Measurements from ENCODE around the gene PPIL4.
"Not testable (repeated sequence)": the region's sequence is repeated elsewhere in the genome, so short reads cannot be mapped to it uniquely, and the experiment has no call there.

The PPIL4 gene

DNA sequence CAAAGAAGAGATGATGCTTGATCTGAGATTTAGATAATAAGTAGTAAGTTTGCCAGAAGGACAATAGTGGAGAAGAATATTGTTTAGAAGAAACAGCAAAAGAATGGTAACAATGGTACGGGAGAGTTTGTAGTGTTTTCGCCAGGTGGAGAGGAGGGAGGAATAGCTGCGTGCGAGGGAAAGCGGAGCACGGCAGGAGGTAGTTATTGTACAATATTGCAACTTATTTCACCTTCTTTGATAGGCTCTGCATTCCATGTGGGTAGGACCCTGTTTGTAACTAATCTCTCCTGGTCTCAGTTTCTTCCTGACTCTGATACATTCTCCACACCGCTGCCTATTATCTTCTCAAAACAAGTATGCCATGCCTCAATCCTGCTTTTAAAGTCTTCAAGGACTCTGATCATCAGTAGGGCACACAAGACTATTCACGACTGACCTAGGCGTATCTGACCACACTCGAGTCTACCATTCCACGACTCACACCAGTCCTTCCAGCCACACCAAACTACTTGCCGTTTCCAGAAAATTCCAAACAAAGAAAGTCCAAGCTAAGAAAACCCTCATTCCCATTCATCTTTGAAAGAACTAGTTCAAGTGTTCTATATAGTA is 1.1 kb downstream of the PPIL4 start:
- DNase-seq, result no peak

DNA sequence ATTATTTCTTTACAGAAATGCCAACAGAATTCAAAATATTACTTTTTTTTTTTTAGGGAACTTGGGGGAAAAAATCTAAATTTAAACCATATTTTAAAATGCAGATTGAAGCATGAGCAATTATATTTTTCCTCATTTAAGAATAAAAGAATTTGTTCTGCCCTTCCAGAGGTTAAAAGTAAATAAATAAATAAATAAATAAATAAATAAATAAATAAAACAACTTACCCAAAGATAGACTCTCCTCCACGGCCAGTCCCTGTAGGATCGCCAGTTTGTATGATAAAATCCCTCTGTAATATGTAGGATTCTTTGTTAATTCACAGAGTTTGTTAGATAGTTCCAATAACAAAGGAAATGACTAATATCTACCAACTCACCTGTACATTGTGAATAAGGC is 4.7 kb downstream of the PPIL4 start:
- no peak for DNase-seq

DNA sequence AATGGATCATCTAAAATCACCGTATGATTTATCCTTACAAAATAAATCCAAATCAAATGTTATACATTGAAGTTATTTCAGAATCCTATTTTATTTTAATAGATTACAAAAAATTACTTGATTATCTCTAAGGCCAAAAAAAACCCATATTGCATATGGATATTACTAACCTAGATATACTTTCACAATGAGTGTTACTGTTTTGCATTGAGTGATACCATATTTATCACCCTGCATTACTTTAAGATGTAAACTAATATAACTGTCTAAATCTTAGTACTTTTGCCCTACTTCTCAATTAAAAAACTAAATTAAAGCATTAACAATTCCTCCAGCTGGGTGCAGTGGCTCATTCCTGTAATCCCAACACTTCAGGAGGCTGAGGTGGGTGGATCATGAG is 11.1 kb downstream of the PPIL4 start:
- no peak for DNase-seq

DNA sequence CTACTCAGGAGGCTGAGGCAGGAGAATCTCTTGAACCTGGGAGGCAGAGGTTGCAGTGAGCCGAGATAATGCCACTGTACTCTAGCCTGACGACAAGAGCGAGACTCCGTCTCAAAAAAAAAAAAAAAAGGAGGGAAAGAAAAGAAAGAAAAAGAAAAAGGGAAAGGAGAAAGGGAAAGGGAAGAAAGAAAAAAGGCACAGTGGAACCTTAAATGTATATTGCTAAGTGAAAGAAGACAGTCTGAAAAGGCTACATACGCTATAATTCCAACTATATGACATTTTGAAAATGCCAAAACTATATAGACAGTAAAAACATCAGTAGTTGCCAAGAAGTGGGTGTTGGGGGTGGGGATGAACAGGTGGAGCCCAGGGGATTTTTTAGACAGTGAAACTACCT is 16.2 kb downstream of the PPIL4 start:
- no peak for DNase-seq

DNA sequence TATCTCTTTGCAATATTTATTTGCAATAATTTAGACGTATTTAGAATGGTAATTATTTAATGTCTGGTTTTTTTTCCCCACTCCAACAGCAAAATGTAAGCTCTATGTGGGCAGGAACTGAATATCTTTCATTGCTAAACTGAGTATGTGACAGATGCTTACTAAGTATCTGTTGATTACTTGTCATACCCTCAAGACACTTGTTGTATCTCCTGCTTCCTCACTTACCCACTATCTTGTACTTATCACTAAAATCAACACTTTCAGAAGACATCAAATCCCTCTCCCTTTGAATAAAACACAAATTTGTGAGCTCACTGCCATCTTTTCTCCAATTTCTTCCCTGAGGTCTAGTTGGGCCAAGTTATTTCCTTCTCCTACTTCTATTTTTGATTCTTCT is 30.3 kb downstream of the PPIL4 start:
- DNase-seq, result no peak

DNA sequence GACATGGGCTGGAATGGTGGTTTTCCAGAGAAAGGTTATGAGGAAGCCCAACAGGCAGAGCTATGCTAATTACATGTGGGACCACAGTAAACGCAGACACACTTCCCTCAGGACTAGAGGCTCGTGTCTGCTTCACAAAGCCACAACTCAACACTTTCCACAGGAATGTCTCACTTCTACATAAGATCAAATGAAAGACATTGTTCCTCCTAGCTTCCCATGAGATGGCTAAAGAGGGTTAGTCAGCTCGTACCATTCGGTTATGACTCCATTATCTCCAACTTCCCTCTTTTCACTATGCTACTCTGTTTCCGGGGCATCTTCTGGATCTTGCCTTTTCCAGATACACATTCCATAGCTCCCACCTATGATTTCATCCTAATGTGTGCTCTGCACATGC is 31.9 kb downstream of the PPIL4 start:
- DNase-seq, result no peak

DNA sequence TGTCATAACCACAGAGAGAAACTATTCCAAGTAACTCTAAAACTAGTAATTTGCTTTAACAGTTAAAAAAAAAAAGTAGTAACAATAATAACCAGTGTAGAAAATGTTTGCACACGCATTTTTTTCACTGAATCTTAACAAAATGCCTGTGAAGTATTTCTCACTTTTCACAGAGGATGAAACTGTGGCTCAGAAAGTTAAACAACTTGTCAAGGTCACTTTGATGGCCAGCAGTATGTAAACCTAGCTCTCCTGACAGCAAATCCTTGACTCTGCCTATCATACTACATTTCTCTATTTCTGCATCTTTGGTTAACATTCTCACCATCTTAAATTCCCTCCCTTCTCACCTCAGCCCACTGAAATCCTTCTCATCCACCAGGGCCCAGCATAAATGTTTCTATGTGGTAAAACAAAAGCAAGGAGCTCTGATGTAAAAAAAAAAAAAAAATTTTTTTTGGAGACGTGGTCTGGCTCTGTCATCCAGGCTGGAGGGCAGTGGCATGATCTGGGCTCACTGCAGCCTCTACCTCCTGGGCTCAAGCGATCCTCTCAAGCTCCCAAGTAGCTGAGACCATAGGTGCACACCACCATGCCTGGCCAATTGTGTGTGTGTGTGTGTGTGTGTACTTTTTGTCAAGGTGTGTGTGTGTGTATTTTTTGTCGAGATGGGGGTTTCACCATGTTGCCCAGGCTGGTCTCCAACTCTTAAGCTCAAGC is 34.9 kb downstream of the PPIL4 start:
- DNase-seq, result no peak

DNA sequence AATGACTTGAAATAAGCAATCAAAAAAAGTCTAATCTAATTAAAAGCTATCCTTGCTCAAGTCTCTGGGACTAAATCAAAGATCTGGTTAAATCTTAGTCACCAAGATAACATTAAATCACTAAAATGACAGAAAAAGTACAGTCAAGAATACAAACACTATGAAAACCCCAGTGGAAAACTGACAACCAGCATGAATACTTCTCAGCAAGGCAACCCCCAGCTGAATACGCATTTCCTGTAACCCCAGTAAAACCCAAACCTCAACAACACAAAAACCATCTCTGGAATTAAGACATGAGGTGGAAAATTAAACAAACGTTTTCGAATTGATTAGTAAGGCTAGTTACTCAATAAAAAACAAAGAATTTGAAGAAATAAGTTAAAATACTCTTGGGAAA is 37.4 kb downstream of the PPIL4 start:
- no peak for DNase-seq

DNA sequence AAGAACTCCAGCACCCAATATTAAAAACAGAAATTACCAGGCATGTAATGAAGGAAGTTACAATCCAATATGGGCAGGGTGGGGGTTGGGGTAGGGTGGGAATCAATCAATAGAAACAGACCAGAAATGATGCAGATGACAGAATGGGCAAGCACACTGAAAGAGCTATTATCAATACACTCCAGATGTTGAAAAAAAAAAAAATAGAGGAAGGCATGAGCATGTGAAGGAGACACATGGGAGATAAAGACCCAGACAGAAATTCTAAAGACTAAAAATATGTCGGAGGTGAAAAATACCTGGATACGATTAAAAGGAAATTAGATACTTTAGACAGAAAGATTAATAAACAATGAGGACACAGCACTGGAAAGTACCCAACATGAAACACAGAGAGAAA is 42.0 kb downstream of the PPIL4 start:
- no peak for DNase-seq

DNA sequence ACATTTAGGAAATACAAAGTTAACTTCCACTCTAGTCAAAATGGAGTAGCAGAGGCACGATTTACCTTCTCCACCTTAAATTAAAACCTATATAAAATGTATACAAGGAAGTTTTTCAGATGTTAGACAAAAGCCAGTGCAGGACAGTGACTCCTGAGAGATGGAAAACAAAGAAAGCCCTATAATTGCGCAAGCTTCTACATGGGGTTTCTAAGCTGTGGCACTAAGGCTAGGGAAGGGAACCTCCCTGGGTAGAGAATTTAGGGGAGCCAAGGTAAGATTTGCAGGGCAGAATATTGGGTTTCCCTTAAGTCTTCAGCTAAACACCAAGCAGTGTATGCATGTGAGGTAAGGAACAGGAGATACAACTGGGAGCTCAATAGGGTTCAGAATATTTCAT is 42.6 kb downstream of the PPIL4 start:
- no peak for DNase-seq

DNA sequence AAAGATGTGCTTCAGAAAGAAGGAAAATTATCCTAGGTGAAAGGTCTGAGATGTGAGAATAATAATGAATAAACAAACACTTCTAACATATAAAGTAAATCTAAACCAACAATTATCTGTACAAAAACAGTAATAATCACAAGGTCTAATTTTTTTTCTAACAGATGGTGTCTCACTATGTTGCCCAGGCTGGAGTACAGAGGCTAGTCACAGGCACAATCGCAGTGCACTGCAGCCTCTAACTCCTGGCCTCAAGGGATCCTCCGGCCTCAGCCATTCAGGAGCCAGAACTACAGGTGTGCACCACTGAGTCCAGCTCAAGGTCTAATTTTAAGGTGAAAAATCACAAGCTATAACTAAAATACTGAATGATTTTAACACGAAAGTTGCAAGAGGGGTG is 44.1 kb downstream of the PPIL4 start:
- DNase-seq, result no peak

DNA sequence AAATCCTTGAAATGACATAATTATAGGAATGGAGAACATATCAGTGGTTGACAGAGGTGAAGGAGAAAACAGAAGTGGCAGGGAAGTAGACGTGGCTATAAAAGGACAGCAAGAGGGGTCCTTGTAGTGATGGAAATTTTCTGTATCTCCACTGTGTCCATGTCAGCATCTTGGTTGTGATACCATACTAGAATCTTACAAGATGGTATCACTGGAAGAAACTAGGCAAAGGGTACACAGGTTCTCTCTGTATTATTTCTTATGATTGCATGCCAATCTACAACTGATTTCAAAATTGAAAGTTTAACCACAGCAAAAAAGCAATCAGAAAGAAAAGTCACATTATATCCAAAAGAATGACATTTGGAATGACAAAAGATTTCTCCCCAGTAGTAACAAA is 44.6 kb downstream of the PPIL4 start:
- no peak for DNase-seq

DNA sequence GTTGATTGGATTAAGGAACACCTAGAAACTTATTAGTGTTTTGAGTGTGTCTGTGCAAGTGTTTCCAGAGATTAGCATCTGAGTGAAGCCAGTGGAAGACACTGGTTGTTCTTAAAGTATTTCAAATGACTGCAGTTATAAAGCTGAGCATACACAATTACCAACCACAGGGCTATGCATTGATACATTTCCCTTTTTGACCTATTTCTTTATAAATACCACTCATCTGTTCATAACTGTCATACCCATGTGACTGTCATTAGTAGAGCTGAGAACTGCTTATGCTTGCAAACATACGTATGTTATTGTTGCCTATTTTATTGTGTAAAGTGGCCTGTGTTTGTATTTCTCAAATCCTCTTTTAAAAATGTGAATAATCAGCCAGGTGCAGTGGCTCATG is 45.7 kb downstream of the PPIL4 start:
- no peak for DNase-seq

DNA sequence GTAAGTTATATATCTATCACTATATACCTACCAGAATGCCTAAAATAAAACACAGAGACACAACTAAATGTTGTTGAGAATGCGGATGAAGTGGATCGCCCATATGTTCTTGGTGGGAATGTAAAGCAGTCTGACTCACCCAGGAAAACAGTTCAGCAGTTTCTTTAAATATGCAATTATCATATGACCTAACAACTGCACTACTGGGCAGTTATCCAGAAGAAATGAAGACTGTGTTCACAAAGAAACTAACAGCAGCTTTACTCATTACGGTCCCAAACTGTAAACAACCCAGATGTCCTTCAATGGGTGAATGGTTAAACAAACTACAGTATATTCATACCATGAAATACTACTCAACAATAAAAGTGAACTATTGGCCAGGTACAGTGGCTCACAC is 46.8 kb downstream of the PPIL4 start:
- no peak for DNase-seq

DNA sequence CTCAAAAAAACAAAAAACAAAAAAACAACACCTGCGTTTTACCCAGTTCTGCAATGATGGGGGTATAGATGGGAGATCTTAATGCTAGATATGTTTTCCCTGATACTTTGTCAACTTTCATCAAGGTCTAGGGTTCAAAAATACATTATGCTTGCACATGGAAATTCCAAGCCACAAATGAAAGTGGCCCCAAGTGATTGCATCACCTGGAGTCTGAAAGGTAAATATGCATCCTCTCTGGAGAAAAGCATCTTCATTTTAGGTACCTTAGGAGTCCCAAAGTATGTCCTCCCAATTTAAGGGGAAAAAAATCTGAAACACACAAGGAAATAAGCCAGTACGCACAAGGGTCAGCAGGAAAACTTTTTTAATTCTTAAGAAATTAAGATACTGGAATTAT is 48.5 kb downstream of the PPIL4 start:
- DNase-seq, result no peak

DNA sequence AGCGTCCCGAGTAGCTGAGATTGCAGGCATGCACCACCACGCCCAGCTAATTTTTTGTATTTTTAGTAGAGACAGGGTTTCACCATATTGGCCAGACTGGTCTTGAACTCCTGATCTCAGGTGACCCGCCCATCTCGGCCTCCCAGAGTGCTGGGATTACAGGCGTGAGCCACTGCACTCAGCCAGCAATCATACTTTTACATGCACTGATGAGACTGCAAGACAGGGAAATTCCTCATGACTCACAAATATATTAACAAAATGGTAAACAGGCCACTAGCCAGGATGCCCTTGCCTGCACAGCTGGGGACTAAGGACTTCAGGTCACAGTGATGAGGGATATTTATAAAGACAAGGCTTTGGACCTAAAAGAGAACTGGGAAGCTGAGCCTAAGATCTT is 49.2 kb downstream of the PPIL4 start:
- not testable (repeated sequence) for DNase-seq

DNA sequence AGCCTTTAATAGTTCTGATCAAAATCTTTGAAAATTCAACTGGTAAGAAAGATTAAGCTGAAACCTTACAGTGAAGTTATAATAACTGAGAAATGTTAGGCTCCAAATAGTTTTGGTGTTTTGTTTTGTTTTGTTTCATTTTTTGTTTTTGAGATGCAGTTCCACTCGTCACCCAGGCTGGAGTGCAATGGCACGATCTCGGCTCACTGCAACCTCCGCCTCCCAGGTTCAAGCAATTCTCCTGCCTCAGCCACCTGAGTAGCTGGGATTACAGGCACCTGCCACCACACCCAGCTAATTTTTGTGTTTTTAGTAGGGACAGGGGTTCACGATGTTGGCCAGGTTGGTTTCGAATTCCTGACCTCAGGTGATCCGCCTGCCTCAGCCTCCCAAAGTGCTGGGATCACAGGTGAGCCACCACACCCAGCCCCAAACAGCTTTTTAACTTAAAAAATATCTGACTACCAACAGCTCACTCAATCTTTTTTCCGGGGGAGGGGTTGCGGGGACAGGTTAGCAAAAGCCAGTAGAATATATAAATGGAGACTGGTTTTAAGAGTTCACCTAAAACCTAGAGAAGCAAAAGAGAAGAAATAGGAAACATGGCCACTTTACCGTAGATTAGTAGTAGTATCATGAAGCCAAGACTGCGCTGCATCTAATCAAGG is 50.4 kb downstream of the PPIL4 start:
- DNase-seq, result not testable (repeated sequence)

DNA sequence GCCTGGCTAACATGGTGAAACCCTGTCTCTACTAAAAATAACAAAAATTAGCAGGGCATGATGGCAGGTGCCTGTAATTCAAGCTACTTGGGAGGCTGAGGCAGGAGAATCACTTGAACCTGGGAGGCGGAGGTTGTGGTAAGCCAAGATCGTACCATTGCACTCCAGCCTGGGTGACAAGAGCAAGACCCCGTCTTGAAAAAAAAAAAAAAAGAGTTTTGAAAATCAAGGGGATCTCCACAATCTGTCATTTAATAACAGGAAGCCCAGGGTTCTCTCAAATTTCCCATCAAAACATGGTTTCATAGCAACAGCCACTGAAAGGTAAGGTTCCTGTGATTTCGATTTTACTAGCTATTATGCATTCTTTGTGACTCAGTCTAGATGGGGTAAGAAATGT is 51.0 kb downstream of the PPIL4 start:
- DNase-seq, result not testable (repeated sequence)

DNA sequence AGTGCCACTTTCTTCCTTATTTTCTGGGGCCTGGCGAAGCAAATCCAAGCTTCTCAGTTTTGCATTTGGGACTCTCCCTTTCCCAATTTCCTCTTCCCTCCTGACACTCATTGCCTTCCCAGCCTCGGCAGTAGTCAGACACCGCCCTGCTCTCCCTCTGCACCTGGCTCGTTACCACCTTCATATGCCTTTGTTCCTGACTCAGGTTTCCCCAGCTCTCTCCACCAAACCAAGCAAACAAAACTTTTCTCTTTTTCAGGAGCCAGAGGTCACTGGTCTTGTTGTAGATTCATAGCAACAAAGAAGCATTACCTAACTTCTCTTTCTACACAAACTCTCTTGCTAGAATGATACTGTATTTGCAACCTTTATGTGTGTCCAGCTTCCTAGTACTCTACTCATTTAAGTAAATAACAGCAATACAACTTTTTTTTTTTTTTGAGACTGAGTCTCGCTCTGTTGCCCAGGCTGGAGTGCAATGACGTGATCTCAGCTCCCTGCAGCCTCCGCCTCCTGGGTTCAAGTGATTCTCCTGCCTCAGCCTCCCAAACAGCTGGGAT is 52.0 kb downstream of the PPIL4 start:
- no peak for DNase-seq

DNA sequence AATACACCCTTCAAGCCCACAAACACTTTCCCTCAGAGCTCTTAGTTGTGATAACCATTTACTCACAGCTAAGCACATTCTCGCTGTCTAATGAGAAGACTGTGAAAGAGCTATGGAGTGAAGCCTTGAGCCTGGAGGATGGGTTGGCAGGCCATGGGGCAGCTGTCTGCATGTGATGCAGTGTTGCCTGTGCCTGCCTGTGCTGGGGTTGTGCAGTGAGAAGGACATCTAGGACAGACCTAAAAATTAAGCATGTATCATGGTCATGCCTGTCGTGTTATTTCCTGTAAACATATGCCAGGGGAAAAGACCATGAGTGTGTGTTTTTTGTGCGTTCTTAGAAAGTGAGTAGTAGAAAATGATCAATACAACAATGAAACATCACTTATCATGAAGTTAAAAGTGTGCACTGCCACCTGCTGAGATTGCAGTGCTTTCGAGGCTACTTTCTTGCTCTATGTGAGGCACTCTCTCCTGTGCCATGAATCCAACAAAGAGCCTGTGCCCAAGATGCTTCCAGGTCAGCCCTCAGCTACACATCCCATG is 53.0 kb downstream of the PPIL4 start:
- no peak for DNase-seq

DNA sequence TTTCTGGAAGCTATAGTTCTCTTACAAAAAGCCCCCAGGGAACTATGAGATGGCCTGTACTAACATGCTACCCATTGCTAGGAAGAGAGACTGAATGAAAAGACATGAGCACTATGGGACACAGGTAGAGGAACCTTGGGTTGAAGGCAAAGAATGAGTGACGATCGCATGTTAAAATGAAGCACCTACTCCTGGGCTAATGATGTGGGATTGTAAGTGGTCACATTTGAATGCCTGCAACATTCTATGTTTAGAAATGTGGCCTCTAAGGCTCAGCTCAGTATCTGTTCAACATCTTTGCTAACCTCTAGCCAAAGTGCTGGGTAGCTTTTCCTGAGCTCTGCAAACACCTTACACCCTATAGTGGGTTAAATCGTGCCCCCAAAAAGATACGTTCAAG is 55.9 kb downstream of the PPIL4 start:
- no peak for DNase-seq

DNA sequence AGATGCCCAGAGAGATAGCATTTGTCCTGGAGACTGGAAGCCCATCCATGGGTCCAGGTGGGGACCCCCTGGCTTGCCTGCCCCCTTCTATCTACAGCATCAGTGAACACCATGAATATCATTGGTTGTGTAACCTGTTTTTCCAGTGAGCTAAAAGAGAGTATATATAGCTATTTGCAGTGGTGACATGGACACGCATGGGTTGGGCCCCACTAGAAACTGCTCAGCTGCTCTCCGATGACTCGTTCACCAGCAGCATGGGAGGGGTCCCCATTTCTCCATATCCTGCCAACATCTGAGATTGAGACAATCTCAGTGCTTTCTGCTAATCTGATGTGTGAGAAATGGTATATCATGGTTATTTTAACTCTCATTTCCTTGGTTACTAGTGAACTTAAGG is 57.0 kb downstream of the PPIL4 start:
- no peak for DNase-seq

DNA sequence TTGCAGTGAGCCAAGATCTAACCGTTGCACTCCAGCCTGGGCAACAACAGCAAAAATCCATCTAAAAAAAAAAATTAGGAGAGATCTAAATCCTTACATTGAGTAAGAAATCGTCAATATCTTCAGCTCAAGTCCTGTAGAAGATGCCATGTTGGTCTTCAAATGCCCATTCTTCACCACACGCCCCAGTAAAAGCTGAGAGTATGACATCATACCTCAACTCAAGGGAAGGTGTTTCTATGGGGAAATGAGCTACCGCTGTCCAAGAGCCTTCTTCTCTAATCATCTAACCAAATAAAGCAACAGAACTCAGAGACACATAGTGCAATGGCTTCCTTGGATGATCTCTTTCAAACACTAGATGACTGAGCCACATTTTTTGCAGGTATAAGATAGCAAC is 58.5 kb downstream of the PPIL4 start:
- DNase-seq, result no peak

All from right kidney (tissue), 1 donor.